ENCODE measurements around the gene NFYC.

Gene NFYC

GRCh38 chr1:40798366-40799281 lies 107.1 kb downstream of the NFYC start:
- DNase-seq: peak in 1 of 2 experiments; percentile 20

- DNase-seq: no peak
Observed at GRCh38 chr1:40799351-40799867, 107.9 kb downstream of the NFYC start.

DNA sequence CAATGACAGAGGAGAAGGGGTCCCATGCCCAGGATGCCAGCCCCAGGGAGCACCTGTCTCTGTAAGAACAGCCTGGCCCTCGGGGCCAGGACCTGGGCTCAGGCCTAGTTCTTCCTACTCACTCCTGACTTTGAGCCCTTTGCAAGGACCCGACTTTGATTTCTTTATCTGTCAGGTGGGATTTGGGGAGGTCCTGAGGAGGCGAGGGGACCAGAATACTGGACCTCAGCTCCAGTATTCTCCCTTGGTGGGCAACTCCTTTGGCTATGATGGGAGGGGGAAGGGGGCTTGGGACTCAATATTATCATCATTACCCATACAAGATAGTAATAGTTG lies 110.2 kb downstream of the NFYC start:
- no peak for DNase-seq

GRCh38 chr1:40802078-40802741 lies 110.7 kb downstream of the NFYC start:
- DNase-seq: no peak

DNA sequence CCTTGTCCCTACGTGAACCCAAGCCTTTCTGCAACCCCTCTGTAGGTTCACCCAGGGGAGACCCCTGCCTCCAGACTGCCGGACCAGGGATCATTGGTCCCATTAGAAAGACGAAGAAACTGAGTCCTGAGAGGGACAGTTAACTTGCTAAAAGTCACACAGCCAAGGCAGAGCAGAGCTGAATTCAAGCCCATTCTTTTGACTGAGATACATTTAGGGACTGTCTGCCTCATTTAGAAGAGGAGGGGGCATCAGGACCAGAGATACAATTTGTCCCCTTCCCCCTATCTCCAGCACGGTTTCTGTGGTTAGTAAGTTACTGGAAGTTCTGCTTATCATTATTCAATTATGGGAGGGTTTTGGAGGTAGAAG lies 111.2 kb downstream of the NFYC start:
- DNase-seq: no peak

DNA sequence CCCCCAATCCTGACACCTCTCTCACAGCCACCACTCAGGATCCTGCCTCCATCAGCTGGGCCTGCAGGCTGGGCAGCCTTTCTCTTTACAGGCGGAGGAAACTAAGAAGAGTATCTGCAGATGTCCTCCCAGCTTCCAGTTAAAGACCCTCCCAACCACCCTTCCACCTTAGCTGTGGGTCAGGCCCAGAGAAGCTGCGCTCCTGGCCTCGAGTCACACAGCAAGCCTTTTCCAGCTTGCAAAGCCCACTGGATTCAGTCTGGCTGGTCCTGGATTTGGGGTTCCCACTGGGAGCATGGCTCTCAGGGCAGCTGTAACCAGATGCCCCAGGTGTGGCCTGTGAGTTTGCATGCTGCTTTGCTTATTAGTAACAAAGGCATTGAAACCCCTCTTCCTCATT lies 111.9 kb downstream of the NFYC start:
- no peak for DNase-seq

DNA sequence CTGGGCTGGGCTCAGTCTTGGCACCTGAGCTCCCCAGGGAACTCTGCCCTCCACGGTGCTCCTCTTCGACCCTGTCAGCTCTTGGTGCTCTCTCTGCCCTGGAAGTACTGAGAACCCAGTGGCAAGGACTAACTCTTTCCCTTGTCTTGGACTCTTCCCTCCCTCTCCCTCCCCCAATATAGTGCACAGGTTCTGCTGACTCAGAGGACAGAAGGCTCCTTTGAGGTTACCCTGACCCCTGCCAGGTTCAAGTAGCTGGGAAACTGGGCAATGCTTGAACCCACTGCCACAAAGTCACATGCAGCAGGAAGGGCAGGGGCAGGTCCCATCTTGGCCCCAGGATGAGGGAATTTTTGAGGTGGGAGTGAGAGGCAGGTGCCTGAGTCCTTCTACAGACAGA lies 112.4 kb downstream of the NFYC start:
- no peak for DNase-seq

DNA sequence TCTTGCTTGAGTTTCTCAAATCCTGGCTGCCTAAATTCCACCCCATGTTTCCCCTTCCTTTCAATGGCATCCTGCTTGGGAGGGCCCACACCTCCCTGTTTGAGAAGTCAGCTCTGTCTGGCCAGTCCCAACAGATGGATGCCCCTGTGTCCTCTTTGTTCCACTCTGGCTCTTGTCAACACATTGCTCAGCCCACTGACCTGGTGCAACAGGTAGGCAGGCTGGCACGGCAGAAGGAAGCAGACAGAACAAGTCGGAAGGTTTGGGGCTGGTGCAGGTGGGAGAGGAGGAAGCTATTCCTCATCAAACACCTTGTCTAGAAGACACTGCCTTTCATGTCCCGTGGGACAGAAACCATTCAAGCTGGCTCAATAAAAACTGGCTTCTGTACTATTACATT lies 114.7 kb downstream of the NFYC start:
- DNase-seq: no peak

DNA sequence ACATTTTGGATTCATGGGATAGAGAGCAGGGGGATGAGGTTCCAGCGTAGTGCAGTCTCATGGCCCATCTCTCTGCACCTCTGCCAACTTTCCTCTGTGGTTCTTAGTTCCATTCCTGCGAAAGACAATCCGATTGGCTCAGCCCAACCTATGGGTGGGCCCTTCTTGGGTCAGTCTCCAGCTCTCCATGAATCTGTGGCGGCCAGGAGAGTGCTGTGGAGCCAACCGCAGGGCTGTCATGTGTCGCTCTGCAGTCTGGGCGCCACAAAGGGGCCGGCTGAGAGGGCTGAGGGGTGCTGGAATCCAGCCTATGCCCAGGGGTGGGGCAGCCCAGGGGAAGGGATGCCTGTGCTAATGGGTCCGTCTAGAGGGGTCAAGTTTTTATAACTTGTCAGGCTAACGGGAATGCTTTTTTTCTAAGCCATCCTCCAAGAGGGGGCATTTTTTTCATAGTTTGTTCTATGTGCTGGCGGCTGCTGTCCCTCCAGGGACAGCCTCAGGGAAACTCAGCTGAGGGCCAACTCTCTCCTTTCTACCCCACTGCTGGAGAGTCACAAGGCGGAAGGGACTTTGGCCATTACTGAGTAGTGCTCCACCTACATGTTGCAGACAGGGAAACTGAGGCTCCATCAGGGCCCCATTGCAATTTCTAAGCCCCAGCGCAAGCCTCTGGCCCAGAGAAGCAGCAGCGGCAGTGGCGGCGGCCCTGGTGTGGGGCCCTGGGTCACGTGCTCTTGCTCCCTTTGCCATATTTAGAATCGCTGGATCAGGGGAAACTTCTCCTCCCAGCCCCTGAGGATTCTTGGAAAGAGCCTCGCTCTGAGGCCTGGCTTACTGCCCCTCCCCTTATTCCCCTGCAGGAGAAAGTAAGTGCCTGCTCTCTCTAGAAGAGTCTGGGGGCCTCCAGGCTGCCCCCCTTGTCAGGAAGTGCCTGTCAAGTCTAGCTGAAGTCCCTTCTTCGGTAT lies 115.5 kb downstream of the NFYC start:
- DNase-seq: no peak

DNA sequence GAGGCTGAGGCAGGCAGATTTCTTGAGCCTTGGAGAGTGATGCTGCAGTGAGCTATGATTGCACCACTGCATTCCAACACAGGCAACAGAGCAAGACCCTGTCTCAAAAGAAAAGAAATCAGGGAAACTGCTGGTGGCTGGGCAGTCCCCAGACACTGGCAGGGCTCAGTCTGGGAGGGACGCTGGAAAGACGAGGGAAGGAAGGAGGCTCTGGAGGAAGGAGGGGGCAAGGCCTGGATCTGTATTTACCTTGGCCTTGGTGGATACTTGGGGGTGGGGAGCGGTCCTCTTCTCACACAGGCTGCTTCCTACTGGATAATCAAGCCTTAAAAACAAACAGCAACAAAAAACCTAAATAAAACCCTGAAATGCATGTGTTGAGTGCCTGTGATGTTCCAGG lies 116.5 kb downstream of the NFYC start:
- no peak for DNase-seq

DNA sequence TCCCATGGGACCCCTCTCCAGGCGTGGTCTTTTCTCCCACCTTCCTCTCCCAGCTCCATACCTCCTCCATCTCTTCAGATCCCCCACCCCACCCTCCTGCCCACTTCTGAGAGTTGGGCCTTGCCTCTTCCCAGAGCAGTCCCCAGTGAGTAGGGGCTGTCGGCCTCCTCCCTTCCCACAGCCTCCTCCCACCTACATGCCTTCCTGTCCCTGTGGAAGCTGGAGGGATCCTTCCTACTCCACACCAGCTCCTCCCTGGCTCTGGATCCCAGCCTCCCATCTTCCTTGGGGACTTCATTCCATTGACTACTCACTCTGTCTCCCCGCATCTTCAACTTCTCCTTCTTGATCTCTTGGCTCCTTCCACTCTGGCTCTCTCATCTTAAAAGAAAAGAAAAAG lies 116.9 kb downstream of the NFYC start:
- no peak for DNase-seq

GRCh38 chr1:40808909-40809308 lies 117.4 kb downstream of the NFYC start:
- no peak for DNase-seq

GRCh38 chr1:40810927-40811326 lies 119.4 kb downstream of the NFYC start:
- no peak for DNase-seq

DNA sequence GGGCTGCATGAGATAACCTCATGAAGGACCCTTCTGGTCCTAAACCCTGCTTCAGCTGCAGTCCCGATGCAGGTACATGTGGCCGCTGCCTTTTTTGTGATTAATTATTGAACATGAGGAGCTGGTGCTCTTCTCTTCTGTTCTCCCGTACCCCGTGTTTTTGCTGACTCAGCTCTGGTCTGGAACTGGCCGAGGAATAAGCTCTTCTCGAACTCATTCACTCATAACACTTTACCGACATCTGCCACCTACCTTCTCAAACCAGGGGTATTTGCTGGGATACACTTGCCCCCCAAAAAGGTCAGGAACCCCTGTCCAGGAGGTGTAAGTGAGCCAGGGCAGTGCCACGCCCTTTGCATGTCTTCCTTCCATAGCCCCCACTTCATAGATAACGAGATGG lies 123.9 kb downstream of the NFYC start:
- no peak for DNase-seq

DNA sequence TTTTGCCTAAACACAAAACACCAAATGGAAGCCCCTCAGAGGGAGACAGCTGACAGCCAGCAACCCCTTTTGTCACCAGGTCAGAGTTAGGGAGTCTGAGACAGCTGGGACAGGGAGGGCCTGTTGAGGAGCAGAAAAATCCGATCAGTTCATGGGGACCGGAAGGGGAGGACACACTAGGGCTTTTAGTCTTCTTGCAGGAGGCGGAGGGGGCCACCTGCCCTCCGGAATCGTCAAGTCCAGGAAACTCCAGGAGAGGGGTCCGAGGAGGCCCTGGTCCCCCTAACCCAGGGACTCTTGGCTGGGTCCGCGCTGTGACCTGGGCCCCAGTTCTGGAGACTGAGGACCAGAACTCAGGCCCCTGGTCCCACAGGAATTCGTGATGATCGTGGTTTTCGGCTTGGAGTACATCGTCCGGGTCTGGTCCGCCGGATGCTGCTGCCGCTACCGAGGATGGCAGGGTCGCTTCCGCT lies 126.3 kb downstream of the NFYC start:
- DNase-seq: no peak

DNA sequence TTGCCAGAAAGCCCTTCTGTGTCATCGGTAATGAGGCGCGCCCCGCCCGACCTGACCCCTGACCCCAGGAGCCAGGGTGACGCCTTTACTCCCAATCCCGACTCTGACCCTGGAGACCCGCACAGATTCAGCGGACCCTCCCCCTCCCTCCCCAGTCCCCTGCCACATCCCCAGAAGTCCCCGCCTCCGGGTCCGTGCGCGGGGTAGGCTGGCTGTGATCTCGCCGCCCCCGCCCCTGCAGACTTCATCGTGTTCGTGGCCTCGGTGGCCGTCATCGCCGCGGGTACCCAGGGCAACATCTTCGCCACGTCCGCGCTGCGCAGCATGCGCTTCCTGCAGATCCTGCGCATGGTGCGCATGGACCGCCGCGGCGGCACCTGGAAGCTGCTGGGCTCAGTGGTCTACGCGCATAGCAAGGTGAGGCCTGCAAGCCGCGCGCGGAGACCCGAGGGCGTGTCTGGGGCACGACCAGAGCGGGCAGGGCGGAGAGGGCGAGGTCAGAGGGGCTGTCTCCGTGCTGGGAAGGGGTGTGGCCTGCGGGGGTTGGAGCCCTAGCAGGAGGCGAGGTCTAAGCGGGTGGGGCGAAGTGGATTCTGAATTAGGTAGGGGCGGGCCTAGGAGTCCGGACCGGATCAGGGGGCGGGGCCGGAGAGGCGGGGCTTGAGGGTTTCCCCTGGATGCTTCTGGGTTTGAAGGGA lies 126.9 kb downstream of the NFYC start:
- DNase-seq: no peak

DNA sequence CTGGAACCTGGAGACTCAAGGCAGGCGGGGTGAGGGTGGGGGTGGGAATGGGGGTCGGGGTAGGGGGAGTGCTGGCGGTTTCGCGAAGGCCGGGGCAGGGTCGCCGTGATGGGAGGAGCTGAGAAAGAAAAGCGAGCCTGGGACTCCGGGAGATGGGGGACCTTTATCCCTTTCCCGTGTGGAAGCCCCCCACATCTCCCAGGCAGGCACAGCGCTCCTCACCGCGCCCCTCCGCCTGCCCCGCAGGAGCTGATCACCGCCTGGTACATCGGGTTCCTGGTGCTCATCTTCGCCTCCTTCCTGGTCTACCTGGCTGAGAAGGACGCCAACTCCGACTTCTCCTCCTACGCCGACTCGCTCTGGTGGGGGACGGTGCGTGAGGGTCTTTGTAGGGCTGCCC lies 127.6 kb downstream of the NFYC start:
- no peak for DNase-seq

GRCh38 chr1:40820251-40820797 lies 128.8 kb downstream of the NFYC start:
- peak; percentile 34 to 48 for DNase-seq

All from AML-193 (cell line).